Chondrocyte (in vitro differentiated cells): ENCODE results near the gene BIVM. TPM values are rescaled to one million over a fixed set of nuclear protein-coding genes. Genes with fewer than 3 reads are reported as not detected.
"Not testable (repeated sequence)": the region's sequence is repeated elsewhere in the genome, so short reads cannot be mapped to it uniquely, and the experiment has no call there.

Source experiments
- DNase-seq: peaks from one replicate; pipeline ENCODE4 v3.0.0; 2021; ENCODE audit warnings: mixed read lengths, low spot score
- H3K27ac Mint-ChIP-seq: one replicate; pipeline ENCODE4 v1.8.0; 2021; ENCODE audit warnings: mild to moderate bottlenecking, moderate library complexity, mixed read lengths; ENCODE audit not compliant: unreplicated experiment
- H3K27me3 Mint-ChIP-seq: 2 replicates; pipeline ENCODE4 v1.8.0; 2021; ENCODE audit warnings: low read depth, mixed read lengths
- H3K36me3 Mint-ChIP-seq: 2 replicates; pipeline ENCODE4 v1.8.0; 2021; ENCODE audit warnings: low read depth, mixed read lengths
- H3K4me1 Mint-ChIP-seq: 2 replicates; pipeline ENCODE4 v1.8.0; 2021; ENCODE audit warnings: low read depth, mild to moderate bottlenecking, mixed read lengths
- H3K4me3 Mint-ChIP-seq: one replicate; pipeline ENCODE4 v1.8.0; 2021; ENCODE audit warnings: mild to moderate bottlenecking, moderate library complexity, mixed read lengths; ENCODE audit not compliant: unreplicated experiment
- H3K9me3 Mint-ChIP-seq: 2 replicates; pipeline ENCODE4 v1.8.0; 2021; ENCODE audit warnings: low read depth, mixed read lengths
- total RNA-seq: library from RNA; stranded (reverse); gene quantifications from 3 replicates; pipeline ENCODE4 v1.2.1, GENCODE V29; 2021
- TF ChIP-seq, protein P1 (sequence below): fragments of 200-600 bp; sonication (generic); IDR thresholded peaks from 2 replicates; pipeline ENCODE4 v1.5.0; 2021; ENCODE audit warnings: antibody characterized with exemption, mild to moderate bottlenecking, moderate library complexity

The BIVM gene
- total RNA-seq, 1 donor from 2014 or later = 22.7 TPM

DNA sequence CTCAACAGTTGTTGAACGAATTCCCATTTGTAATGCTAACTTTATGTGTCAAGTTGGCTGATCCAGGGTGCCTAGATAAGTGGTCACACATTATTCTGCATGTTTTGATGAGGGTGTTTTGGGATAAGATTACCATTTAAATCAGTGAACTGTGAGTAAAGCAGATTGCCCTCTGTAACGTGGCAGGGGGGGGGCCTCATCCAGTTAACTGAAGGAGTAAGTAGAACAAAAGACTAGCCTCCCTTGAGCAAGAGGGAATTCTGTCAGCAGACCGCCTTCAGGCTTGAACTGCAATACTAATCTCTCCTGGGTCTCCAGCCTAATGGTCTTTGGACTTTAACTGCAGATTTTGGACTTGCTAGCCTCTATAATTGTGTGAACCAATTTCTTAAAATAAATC is 21.2 kb upstream of the BIVM start:
- Mint-ChIP-seq H3K4me3 (no peak overlapping the region), H3K36me3 (peaks cover 9% of the 10 kb centered on the region), H3K4me1 (peaks cover 9% of the 10 kb centered on the region), H3K27me3 (no peaks in the 10 kb centered on the region), H3K27ac (no peak overlapping the region), H3K9me3 (no peaks in the 10 kb centered on the region)
- DNase-seq = no peak
- TF ChIP-seq, protein P1, sequence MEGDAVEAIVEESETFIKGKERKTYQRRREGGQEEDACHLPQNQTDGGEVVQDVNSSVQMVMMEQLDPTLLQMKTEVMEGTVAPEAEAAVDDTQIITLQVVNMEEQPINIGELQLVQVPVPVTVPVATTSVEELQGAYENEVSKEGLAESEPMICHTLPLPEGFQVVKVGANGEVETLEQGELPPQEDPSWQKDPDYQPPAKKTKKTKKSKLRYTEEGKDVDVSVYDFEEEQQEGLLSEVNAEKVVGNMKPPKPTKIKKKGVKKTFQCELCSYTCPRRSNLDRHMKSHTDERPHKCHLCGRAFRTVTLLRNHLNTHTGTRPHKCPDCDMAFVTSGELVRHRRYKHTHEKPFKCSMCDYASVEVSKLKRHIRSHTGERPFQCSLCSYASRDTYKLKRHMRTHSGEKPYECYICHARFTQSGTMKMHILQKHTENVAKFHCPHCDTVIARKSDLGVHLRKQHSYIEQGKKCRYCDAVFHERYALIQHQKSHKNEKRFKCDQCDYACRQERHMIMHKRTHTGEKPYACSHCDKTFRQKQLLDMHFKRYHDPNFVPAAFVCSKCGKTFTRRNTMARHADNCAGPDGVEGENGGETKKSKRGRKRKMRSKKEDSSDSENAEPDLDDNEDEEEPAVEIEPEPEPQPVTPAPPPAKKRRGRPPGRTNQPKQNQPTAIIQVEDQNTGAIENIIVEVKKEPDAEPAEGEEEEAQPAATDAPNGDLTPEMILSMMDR = no peak

DNA sequence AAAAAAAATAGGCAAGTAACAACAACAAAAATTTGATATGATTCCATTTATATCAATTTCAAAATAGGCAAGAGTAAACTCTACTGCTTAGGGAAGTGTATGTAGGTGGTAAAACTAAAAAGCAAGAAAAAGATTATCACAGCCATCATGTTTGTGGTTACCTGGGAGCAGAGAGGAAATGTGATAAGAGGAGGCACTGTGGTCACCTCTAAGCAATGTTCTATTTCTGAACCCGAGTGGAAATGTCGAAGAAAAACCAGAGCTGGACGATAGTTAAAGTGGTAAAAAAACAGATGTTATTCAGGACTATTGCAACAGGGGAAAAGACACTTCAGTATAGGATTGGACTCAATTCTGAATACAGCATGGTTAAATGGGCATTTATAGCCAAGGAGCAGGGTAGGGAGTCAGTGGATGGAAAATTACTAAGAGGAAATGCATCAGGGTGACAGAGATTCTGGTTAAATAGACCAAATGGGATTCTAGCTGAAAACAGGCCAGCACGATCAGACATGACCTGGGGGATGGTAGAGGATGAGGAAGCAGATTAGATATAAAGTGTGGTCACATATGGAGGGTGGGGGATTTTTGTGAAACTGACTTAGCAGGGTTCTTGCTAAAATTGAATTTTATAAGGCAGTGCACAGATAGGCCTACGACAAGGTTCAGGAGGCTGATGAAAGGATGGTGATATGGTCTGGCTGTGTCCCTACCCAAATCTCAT is 19.3 kb upstream of the BIVM start:
- DNase-seq = no peak
- H3K9me3 Mint-ChIP-seq = no peaks in the 10 kb centered on the region
- peaks cover 1% of the 10 kb centered on the region for H3K4me1 Mint-ChIP-seq
- H3K27me3 Mint-ChIP-seq = no peaks in the 10 kb centered on the region
- H3K4me3 Mint-ChIP-seq = no peak overlapping the region
- peaks cover 13% of the 10 kb centered on the region for H3K36me3 Mint-ChIP-seq
- TF ChIP-seq, protein P1 = no peak
- no peak overlapping the region for H3K27ac Mint-ChIP-seq

DNA sequence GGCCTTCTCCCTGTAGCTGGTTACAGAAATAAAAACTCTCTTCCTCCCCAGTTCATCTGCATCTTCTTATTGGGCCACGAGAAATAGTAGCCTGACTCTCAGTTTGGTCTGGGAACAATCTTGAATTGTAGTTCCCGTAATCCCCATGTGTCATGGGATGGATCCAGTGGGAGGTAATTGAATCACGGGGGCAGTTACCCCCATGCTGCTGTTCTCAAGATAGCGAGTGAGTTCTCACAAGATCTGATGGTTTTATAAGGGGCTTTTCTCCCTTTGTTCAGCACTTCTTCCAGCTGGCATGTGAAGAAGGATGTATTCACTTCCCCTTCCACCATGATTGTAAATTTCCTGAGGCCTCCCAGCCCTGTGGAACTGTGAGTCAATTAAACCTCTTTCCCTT is 18.3 kb upstream of the BIVM start:
- not testable (repeated sequence) for H3K27ac Mint-ChIP-seq, H3K4me1 Mint-ChIP-seq

DNA sequence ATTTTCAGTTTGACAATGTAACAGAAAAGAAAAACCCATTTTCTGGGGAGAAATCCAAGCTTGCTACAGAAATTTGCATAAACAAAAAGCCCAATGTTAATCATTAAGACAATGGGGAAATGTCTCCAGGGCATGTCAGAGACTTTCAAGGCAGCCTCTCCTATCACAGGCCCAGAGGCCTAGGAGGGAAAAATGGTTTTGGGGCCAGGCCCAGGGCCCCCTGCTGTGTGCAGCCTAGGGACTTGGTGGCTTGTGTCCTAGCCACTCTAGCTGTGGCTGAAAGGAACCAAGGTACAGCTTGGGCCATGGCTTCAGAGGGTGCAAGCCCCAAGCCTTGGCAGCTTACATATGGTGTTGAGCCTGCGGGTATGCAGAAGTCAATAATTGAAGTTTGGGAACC is 17.3 kb upstream of the BIVM start:
- Mint-ChIP-seq H3K36me3 (peaks cover 20% of the 10 kb centered on the region), H3K9me3 (no peaks in the 10 kb centered on the region), H3K4me1 (no peaks in the 10 kb centered on the region), H3K27ac (no peak overlapping the region), H3K4me3 (no peak overlapping the region), H3K27me3 (no peaks in the 10 kb centered on the region)
- TF ChIP-seq, protein P1 = no peak
- no peak for DNase-seq

More for the DNA sequence above, 18.3 kb upstream of the BIVM start:
- H3K9me3 Mint-ChIP-seq, H3K4me3 Mint-ChIP-seq, H3K27me3 Mint-ChIP-seq, DNase-seq: not testable (repeated sequence)
- peaks cover 16% of the 10 kb centered on the region for H3K36me3 Mint-ChIP-seq

DNA sequence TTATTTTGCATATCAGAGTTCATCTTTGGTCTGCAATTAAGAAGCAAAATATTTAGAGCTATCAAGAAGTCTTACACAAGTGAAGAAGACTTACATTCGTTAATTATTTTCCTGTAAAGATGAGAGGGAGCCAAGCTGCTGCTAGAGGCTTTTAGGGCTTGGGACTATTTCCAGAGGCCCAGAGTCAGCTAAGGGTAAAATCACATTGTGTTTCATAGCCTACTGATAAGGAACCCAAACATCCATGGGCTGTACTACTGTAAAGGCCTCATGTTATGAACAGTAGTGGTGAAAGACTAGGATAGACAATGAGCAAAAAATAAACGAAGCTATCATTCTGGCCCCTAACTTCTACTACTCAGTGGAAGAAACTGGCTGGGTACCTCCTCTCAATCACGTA is 14.4 kb upstream of the BIVM start:
- peaks cover 28% of the 10 kb centered on the region for H3K36me3 Mint-ChIP-seq
- H3K4me1 Mint-ChIP-seq = peaks cover 7% of the 10 kb centered on the region
- H3K27ac Mint-ChIP-seq = no peak overlapping the region
- TF ChIP-seq, protein P1 = no peak
- no peak overlapping the region for H3K4me3 Mint-ChIP-seq
- no peaks in the 10 kb centered on the region for H3K27me3 Mint-ChIP-seq
- no peak for DNase-seq
- H3K9me3 Mint-ChIP-seq = no peaks in the 10 kb centered on the region

DNA sequence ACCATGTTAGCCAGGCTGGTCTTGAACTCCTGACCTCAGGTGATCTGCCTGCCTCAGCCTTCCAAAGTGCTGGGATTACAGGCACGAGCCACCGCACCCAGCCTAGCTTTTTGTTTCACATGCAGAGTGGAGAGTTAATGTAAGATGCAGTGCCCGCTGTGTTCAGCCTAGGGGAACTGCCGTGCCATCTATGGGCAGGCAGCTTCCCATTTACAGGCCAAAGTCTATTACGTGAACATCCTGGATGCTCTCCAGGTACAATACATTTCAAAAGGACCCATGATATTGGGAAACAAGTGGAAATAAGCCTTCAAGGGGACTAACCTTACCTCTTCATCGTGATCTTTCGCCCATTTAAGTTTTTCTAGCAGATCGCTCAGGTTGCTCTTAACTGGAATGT is 10.2 kb upstream of the BIVM start:
- peaks cover 27% of the 10 kb centered on the region for H3K36me3 Mint-ChIP-seq
- TF ChIP-seq, protein P1 = no peak

More for the DNA sequence above, 10.2 kb upstream of the BIVM start:
- H3K27ac Mint-ChIP-seq = no peak overlapping the region
- no peaks in the 10 kb centered on the region for H3K27me3 Mint-ChIP-seq
- no peak overlapping the region for H3K4me3 Mint-ChIP-seq
- H3K4me1 Mint-ChIP-seq = peaks cover 7% of the 10 kb centered on the region
- no peak for DNase-seq
- no peaks in the 10 kb centered on the region for H3K9me3 Mint-ChIP-seq
